Measurements from ENCODE around the gene ZNHIT1. TPM values are rescaled to one million over a fixed set of nuclear protein-coding genes. Genes with fewer than 3 reads are reported as not detected.

The ZNHIT1 gene
- total RNA-seq, 1 donor from 2014 or later, result 109 TPM

DNA sequence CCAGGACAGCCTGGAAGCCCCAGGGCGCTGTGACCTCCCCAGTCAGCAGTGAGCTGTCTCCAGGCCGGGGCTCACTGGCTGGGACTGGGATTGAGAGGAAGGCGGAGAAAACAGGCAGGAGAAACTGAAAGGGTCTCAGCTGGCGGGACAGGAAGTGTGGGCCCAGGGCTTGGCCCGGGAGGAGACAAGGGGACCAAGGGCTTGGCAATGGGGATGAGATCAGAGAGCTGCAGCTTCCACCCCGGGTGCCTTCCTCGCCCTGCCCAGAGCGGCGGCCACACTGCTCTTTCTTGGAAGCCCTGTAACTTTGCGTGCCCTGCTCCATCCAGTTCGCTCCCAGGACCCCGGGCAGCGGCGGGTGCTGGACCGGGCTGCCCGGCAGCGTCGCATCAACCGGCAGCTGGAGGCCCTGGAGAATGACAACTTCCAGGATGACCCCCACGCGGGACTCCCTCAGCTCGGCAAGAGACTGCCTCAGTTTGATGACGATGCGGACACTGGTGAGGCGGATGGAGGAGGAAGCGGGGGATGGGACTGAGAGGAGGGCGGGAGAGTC is 4.4 kb downstream of the ZNHIT1 start:
- Histone ChIP-seq H3K36me3 (ENCODE audit: control insufficient read depth, insufficient read depth, low read length) (no peaks in the 10 kb centered on the region), H3K4me3 (ENCODE audit: low read depth, low read length) (no peak overlapping the region), H3K27me3 (ENCODE audit: control insufficient read depth, insufficient read depth, low read length) (no peaks in the 10 kb centered on the region)
- no peak for DNase-seq (ENCODE audit: low read depth)
- TF ChIP-seq, protein P1, sequence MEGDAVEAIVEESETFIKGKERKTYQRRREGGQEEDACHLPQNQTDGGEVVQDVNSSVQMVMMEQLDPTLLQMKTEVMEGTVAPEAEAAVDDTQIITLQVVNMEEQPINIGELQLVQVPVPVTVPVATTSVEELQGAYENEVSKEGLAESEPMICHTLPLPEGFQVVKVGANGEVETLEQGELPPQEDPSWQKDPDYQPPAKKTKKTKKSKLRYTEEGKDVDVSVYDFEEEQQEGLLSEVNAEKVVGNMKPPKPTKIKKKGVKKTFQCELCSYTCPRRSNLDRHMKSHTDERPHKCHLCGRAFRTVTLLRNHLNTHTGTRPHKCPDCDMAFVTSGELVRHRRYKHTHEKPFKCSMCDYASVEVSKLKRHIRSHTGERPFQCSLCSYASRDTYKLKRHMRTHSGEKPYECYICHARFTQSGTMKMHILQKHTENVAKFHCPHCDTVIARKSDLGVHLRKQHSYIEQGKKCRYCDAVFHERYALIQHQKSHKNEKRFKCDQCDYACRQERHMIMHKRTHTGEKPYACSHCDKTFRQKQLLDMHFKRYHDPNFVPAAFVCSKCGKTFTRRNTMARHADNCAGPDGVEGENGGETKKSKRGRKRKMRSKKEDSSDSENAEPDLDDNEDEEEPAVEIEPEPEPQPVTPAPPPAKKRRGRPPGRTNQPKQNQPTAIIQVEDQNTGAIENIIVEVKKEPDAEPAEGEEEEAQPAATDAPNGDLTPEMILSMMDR (IDR thresholded peaks at IDR 0.05; ENCODE audit: insufficient read depth, low read length, poor library complexity, severe bottlenecking), result no peak

DNA sequence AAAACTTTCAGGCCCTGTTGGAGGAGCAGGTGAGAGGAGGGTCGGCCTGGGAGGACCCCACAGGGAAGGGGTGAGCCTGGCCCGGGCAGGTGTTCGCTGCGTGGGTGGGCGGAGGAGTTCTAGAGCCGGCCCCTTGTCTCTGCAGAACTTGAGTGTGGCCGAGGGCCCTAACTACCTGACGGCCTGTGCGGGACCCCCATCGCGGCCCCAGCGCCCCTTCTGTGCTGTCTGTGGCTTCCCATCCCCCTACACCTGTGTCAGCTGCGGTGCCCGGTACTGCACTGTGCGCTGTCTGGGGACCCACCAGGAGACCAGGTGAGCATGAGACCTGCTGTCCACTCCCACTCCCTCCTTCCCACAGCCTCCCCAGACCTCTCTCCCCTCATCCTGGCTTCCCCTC is 5.6 kb downstream of the ZNHIT1 start:
- H3K27me3 ChIP-seq (ENCODE audit: control insufficient read depth, insufficient read depth, low read length), result no peaks in the 10 kb centered on the region
- no peak for DNase-seq (ENCODE audit: low read depth)
- TF ChIP-seq, protein P1 (IDR thresholded peaks at IDR 0.05; ENCODE audit: insufficient read depth, low read length, poor library complexity, severe bottlenecking), result no peak
- no peaks in the 10 kb centered on the region for H3K36me3 ChIP-seq (ENCODE audit: control insufficient read depth, insufficient read depth, low read length)
- no peak overlapping the region for H3K4me3 ChIP-seq (ENCODE audit: low read depth, low read length)

DNA sequence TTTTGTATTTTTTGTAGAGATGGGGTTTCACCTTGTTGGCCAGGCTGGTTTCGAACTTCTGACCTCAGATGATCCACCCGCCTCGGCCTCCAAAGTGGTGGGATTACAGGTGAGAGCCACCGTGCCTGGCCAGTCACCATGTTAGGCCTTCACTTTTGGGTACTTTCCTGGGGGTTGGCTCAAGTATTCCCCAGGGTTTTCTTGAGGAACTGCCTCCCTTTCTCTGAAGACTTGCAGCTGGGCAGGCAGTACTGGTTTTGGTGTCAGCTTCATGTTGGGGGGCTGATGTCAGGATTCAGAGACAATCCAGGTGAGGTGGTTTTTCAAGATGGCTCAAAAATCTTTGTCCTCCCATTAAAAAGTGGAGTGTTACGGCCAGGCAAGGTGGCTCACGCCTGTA is 7.7 kb downstream of the ZNHIT1 start:
- TF ChIP-seq, protein P1 (IDR thresholded peaks at IDR 0.05; ENCODE audit: insufficient read depth, low read length, poor library complexity, severe bottlenecking), result no peak
- DNase-seq (ENCODE audit: low read depth), result no peak
- H3K27me3 ChIP-seq (ENCODE audit: control insufficient read depth, insufficient read depth, low read length), result no peaks in the 10 kb centered on the region
- no peaks in the 10 kb centered on the region for H3K36me3 ChIP-seq (ENCODE audit: control insufficient read depth, insufficient read depth, low read length)
- no peak overlapping the region for H3K4me3 ChIP-seq (ENCODE audit: low read depth, low read length)

DNA sequence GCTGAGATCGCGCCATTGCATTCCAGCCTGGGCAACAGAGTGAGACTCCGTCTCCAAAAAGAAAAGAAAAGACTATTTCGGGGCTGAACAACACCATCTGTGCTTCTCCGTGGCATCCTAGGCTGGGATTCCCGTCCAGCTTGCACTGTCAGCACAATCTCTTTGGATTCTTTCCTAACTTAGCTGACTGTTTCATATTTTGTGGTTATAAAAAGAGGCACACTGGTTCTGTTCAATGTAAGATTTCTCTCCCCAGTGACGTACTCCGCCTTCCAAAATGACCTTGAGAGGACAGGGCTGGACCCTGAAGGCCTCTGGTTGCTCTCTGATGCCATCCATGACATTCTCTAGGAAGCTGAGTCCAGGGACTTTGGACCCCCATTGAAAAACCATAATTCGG is 8.8 kb downstream of the ZNHIT1 start:
- Histone ChIP-seq H3K36me3 (ENCODE audit: control insufficient read depth, insufficient read depth, low read length) (no peaks in the 10 kb centered on the region), H3K27me3 (ENCODE audit: control insufficient read depth, insufficient read depth, low read length) (no peaks in the 10 kb centered on the region), H3K4me3 (ENCODE audit: low read depth, low read length) (no peak overlapping the region)
- DNase-seq (ENCODE audit: low read depth), result no peak
- TF ChIP-seq, protein P1 (IDR thresholded peaks at IDR 0.05; ENCODE audit: insufficient read depth, low read length, poor library complexity, severe bottlenecking), result no peak

DNA sequence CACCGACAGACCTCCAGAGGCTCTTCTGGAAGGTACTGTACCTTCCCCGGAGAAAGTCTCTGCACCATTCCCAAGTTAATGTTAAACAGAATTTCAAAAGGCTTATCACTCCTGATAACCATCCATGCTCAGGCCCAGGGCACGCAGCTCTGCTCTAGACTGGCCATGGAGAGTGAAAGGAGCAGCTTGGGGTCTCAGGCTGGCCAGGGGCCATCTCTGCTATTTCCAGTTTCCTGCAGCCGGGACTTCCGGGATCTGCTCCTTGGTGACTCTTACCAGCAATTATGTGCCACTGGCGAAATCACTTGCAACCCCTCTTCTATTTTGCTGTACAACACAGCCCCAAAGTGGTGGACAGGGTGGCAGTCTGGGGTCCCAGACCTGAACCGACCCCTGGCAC is 13.7 kb downstream of the ZNHIT1 start:
- no peaks in the 10 kb centered on the region for H3K36me3 ChIP-seq (ENCODE audit: control insufficient read depth, insufficient read depth, low read length)
- no peak for DNase-seq (ENCODE audit: low read depth)

More for the DNA sequence above, 13.7 kb downstream of the ZNHIT1 start:
- TF ChIP-seq, protein P1 (IDR thresholded peaks at IDR 0.05; ENCODE audit: insufficient read depth, low read length, poor library complexity, severe bottlenecking), result no peak
- H3K27me3 ChIP-seq (ENCODE audit: control insufficient read depth, insufficient read depth, low read length), result no peaks in the 10 kb centered on the region
- no peak overlapping the region for H3K4me3 ChIP-seq (ENCODE audit: low read depth, low read length)
